NCI-H1048 (cell line): ENCODE measurements around the gene KDM4C.
"Not testable (repeated sequence)": the region's sequence is repeated elsewhere in the genome, so short reads cannot be mapped to it uniquely, and the experiment has no call there.

Source experiments
- DNase-seq: peaks from one replicate; lab custom pipeline; 2025; lab: John Stamatoyannopoulos, UW

The KDM4C gene

DNA sequence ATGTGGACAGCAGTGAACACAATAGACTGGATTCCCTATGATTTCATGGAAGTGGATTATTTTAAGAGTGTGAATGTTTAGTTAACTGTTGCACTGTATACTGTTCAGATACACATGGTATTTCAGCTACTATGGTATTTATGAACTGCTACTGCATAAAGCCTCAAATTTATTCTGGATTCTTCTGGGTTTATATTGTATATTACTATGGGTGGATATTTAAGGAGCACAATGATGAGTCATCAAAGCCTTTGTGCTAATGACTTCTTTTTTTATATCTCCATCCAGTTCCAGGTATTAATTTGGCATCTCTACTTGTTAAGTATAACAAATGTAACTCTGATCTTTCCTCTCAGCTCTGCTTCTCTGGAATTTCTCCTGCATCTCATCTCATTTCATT, 6.8 kb downstream of the KDM4C start:
- DNase-seq = no peak

GRCh38 chr9:6764950-6765349, 7.2 kb downstream of the KDM4C start:
- no peak for DNase-seq

DNA sequence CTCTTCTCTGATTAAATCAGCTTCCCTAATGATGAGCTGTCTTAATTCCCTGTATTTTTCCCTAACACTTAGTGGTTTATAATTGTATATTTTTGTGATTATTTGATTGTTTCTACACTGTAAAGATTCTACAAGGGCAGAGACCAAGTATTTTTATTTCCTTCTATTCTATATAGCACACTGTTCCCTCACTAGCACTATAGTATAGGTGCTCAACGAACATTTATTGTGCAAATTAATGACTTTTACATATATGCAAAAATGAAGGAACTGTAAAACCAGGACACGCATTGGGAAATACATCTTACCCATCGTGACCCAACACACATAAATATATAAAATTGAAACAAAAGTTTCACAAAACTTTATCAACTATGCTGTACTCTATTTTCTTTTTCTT, 7.6 kb downstream of the KDM4C start:
- no peak for DNase-seq

GRCh38 chr9:6766606-6767005, 8.8 kb downstream of the KDM4C start:
- no peak for DNase-seq

- not testable (repeated sequence) for DNase-seq
Observed at GRCh38 chr9:6768587-6768986, 10.8 kb downstream of the KDM4C start.

DNA sequence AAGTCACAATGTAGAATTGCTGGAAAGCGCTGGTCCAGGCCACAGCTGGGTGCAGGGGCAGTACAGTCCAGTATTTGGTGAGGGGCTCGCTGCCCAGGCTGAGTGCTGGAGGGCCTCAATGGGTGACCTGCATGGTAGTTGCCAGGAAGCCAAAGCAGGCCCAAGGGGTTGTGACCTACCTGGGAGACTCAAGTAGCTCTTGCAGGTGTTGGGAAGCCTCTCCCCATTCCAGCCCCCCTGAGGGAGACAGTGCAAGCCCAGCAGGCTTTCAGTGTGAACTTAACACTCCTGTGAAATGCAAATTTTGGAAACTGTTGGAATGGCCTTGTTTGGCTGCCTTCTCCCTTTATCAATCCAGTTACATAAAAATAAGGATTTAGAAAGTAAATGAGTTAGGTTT, 13.9 kb downstream of the KDM4C start:
- DNase-seq = no peak

DNA sequence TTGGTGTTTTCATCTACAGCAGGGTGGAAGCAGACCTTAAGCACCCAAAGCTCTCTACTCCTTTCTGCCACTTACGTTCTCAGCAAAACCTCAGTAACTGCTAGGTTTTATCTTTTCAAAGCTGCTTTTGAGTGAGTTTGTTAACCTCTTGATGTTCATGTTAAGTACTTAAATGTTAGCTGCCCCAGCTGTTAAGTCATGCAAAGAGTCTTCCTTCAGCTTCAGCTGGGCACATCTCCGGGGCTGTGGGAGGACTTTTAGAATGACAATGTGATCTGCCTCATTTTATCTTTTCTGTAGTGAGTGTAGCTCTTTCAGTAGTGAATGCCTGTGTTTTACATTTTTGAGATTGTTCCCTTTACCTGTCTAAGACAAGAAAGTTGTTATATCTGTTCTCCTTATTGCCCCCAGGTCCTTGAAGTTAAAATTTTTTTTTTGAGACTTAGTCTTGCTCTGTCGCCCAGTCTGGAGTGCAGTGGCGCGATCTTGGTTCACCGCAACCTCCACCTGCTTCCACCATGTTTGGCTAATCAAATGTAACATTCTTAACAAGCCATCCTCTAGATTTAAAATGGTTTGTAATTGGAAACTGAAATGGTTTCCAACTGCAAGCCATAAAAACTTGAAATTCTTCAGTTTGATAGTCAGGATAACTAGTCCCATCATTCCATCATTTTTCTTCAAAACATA, 19.6 kb downstream of the KDM4C start:
- DNase-seq = no peak

GRCh38 chr9:6779417-6780241, 21.9 kb downstream of the KDM4C start:
- DNase-seq = no peak

GRCh38 chr9:6780690-6781089, 22.9 kb downstream of the KDM4C start:
- DNase-seq = no peak

GRCh38 chr9:6781476-6781875, 23.7 kb downstream of the KDM4C start:
- no peak for DNase-seq

DNA sequence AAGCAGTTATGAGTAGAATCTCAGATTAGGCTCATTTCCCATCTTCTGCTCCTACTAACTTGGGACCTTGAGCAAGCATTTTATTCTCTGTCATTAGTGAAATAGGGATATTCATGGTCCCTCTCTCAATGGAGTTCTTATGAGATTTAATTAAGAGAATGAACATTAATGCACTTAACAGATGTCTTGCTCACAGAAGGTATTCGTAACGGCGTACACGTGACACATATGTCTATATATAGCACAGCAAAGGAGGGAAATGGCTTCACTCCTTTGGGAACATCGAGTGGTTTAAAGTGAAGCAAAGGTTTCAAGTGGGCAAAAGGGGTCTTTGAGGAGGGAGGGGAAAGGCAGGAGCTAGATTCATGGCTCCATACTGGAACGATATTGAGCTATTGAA, 24.6 kb downstream of the KDM4C start:
- DNase-seq = no peak

GRCh38 chr9:6782981-6783380, 25.2 kb downstream of the KDM4C start:
- no peak for DNase-seq

DNA sequence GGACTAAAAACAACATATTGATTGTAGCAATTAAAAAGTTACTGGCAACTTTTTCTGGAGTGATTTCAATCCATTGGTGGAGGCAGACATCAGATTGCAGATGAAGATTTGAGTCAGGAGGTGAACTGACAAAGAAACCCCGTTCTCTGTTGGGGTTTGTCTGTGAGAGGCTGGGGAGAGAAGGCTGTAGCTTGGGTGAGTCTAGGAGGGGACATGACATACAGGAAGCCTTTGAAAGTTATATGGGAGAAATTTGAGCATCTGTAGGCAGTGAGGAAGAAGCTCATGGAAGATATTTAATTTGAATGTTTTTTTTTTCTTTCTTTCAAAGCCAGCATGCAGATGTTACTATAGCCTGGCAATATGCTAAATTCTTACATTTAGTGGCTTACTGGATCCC, 26.0 kb downstream of the KDM4C start:
- DNase-seq = no peak

- no peak for DNase-seq
Observed at GRCh38 chr9:6785682-6786081, 27.9 kb downstream of the KDM4C start.

- DNase-seq = no peak
Observed at GRCh38 chr9:6787793-6788161, 30.0 kb downstream of the KDM4C start.

GRCh38 chr9:6788162-6789016, 30.6 kb downstream of the KDM4C start:
- no peak for DNase-seq

GRCh38 chr9:6789017-6789338, 31.2 kb downstream of the KDM4C start:
- not testable (repeated sequence) for DNase-seq

GRCh38 chr9:6790866-6791265, 33.1 kb downstream of the KDM4C start:
- no peak for DNase-seq

- no peak for DNase-seq
Observed at GRCh38 chr9:6793203-6793602, 35.4 kb downstream of the KDM4C start.

GRCh38 chr9:6794936-6795335, 37.2 kb downstream of the KDM4C start:
- DNase-seq = no peak

DNA sequence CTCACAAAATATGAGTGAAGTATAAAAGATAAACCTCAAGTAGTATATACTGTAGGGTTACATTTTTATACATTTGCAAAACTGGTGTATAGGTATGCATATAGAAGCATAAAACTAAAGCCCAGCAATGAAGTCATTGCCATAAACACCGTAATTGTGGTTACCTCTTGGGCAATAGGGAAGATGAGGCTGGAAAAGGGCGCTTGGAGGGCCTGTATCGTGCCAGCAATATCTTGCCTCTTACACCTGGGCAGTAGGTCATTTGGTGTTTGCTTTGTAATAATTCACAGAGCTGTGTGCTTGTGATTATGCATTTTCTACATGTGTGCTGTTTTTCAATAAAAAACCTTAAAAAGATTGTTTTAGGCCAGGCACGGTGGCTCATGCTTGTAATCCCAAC, 45.2 kb downstream of the KDM4C start:
- no peak for DNase-seq

DNA sequence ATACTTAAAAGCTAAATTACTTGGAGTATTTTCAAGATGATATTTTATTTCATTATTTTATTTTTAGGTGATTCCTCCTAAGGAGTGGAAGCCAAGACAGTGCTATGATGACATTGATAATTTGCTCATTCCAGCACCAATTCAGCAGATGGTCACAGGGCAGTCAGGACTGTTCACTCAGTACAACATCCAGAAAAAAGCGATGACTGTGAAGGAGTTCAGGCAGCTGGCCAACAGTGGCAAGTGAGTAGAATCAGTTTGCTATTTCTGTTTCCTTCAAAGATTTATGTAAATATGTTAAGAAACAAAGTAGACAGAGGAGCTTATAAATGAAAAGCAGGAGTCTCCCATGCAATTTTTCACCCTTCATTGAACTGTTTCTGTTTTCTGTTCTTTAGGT, 47.8 kb downstream of the KDM4C start:
- no peak for DNase-seq

- not testable (repeated sequence) for DNase-seq
Observed at GRCh38 chr9:6806318-6806717, 48.5 kb downstream of the KDM4C start.
